OCI-LY3 (cell line): ENCODE results near the gene PCDHGC5.

ENCODE experiments used
- H2AFZ ChIP-seq: fragments of 200-600, 300-600 bp; shearing (Covaris generic); 2 replicates; pipeline ENCODE4 v1.6.0; 2014; ENCODE audit warnings: antibody characterized with exemption, low read depth, low read length
- H3K27ac ChIP-seq: fragments of 200-600, 300-600 bp; sonication (generic); 2 replicates; pipeline ENCODE4 v1.5.1; 2014; ENCODE audit warnings: mild to moderate bottlenecking, low read length, moderate library complexity, mixed read lengths
- H3K27me3 ChIP-seq: fragments of 200-600, 300-600 bp; sonication (generic); 2 replicates; pipeline ENCODE4 v1.6.1; 2014; ENCODE audit warnings: low read depth, low read length, mixed read lengths
- H3K36me3 ChIP-seq: fragments of 200-600, 300-600 bp; sonication (generic); replicated peaks from 2 replicates; pipeline ENCODE3; 2014; ENCODE audit warnings: low read depth, low read length, mixed read lengths
- H3K4me1 ChIP-seq: fragments of 300-600, 200-600 bp; sonication (generic); 2 replicates; pipeline ENCODE4 v1.6.1; 2014; ENCODE audit warnings: low read length, mixed read lengths
- H3K4me2 ChIP-seq: fragments of 200-600, 300-600 bp; sonication (generic); 2 replicates; pipeline ENCODE4 v1.6.1; 2014; ENCODE audit warnings: low read length, mixed read lengths
- H3K4me3 ChIP-seq: fragments of 300-600, 200-600 bp; sonication (generic); 2 replicates; pipeline ENCODE4 v1.5.1; 2014; ENCODE audit warnings: antibody characterized with exemption, mild to moderate bottlenecking, low read length, moderate library complexity
- H3K79me2 ChIP-seq: fragments of 300-600, 200-600 bp; shearing (Covaris generic); 2 replicates; pipeline ENCODE4 v1.6.1; 2014; ENCODE audit warnings: mild to moderate bottlenecking, low read length, mixed read lengths
- H3K9ac ChIP-seq: fragments of 300-600, 200-600 bp; shearing (Covaris generic); 2 replicates; pipeline ENCODE4 v1.6.0; 2014; ENCODE audit warnings: mild to moderate bottlenecking, low read length, moderate library complexity
- H3K9me3 ChIP-seq: fragments of 200-600, 300-600 bp; shearing (Covaris generic); 2 replicates; pipeline ENCODE4 v1.6.1; 2014; ENCODE audit warnings: low read length, mixed read lengths; ENCODE audit not compliant: insufficient read depth
- H4K20me1 ChIP-seq: fragments of 200-600, 300-600 bp; sonication (generic); 2 replicates; pipeline ENCODE4 v1.6.1; 2016; ENCODE audit warnings: low read length, mixed read lengths; ENCODE audit not compliant: insufficient read depth
- CTCF ChIP-seq: fragments of 200-600, 300-600 bp; sonication (generic); IDR thresholded peaks from 2 replicates; pipeline ENCODE4 v1.5.1; 2014; ENCODE audit warnings: antibody characterized with exemption, low read length, low read depth
- EZH2phosphoT487 ChIP-seq: fragments of 200-600 bp; shearing (Covaris generic); IDR thresholded peaks from 2 replicates; pipeline ENCODE4 v1.6.1; 2018; ENCODE audit warnings: antibody characterized with exemption, mixed run types, low read depth

The PCDHGC5 gene

GRCh38 chr5:141534492-141535213, 45.8 kb downstream of the PCDHGC5 start:
- Histone ChIP-seq H2AFZ (no peak overlapping the region), H3K36me3 (no peaks in the 10 kb centered on the region), H3K9me3 (no peaks in the 10 kb centered on the region), H3K4me2 (no peak overlapping the region), H3K79me2 (no peaks in the 10 kb centered on the region), H3K9ac (no peak overlapping the region), H4K20me1 (no peaks in the 10 kb centered on the region), H3K27me3 (no peaks in the 10 kb centered on the region), H3K27ac (no peak overlapping the region), H3K4me3 (no peak overlapping the region), H3K4me1 (no peaks in the 10 kb centered on the region)
- TF ChIP-seq EZH2phosphoT487 (no peak), CTCF (no peak)
